HepG2 (cell line): ENCODE data around the gene ZNF561. TPM values are rescaled to one million over a fixed set of nuclear protein-coding genes. Genes with fewer than 3 reads are reported as not detected.
A peak's percentile ranks its signal among the peaks of the same experiment; 100 is the strongest.

Source experiments
- ELF1 ChIP-seq: sonication (generic); formaldehyde crosslinking; IDR thresholded peaks from 2 replicates; pipeline ENCODE4 v1.4.0; 2020; ENCODE audit warnings: missing genetic modification reagents
- HNF4G ChIP-seq, 2 experiments: sonication (generic) in 1 of 2; formaldehyde crosslinking in 1 of 2; IDR thresholded peaks; 2 replicates each; pipeline versions ENCODE4 v1.4.0 to v1.6.1; 2011 to 2020; ENCODE audit warnings: borderline replicate concordance in 2 of 2, low read depth in 2 of 2, mild to moderate bottlenecking in 2 of 2, low read length in 1 of 2, missing genetic modification reagents in 1 of 2, moderate library complexity in 1 of 2
- KAT8 ChIP-seq: IDR thresholded peaks from 2 replicates; pipeline ENCODE4 v1.6.1; 2016; ENCODE audit warnings: missing genetic modification reagents, missing compliant biosample characterization
- KDM5A ChIP-seq: fragments of 200-600 bp; sonication (generic); IDR thresholded peaks from 2 replicates; pipeline ENCODE4 v1.7.0; 2018; ENCODE audit warnings: antibody characterized with exemption, mild to moderate bottlenecking, low read length, borderline replicate concordance
- MAFK ChIP-seq, 2 experiments: IDR thresholded peaks in 1 of 2; conservative IDR thresholded peaks in 1 of 2; 2 replicates each; pipeline ENCODE4 v1.6.1; 2011; ENCODE audit warnings: improper control_type of control experiment in 2 of 2, low read length in 2 of 2
- MXI1 ChIP-seq: IDR thresholded peaks from 3 replicates; pipeline ENCODE4 v1.6.1; 2012; ENCODE audit warnings: low read depth, low read length, inconsistent platforms, borderline replicate concordance
- REPIN1 ChIP-seq: sonication (generic); formaldehyde crosslinking; IDR thresholded peaks from 2 replicates; pipeline ENCODE4 v1.8.0; 2022; ENCODE audit warnings: missing genetic modification reagents, low read depth, mild to moderate bottlenecking, borderline replicate concordance
- SYNCRIP ChIP-seq: fragments of 200-400 bp; formaldehyde crosslinking; IDR thresholded peaks from 2 replicates; pipeline ENCODE4 v1.6.1; 2018; ENCODE audit warnings: mild to moderate bottlenecking, low read depth, low read length; ENCODE audit not compliant: insufficient read depth
- TAF15 ChIP-seq: fragments of 200-400 bp; formaldehyde crosslinking; IDR thresholded peaks from one replicate; pipeline ENCODE4 v1.6.1; 2018; ENCODE audit warnings: mild to moderate bottlenecking, low read depth, low read length; ENCODE audit not compliant: poor library complexity, severe bottlenecking
- TBP ChIP-seq: sonication (generic); formaldehyde crosslinking; IDR thresholded peaks from 2 replicates; pipeline ENCODE4 v1.5.0; 2020; ENCODE audit warnings: missing genetic modification reagents
- ZNF101 ChIP-seq: sonication (generic); formaldehyde crosslinking; IDR thresholded peaks from 2 replicates; pipeline ENCODE4 v1.4.0; 2020; ENCODE audit warnings: mild to moderate bottlenecking, low read depth, missing genetic modification reagents, borderline replicate concordance
- ZNF446 ChIP-seq: sonication (generic); formaldehyde crosslinking; IDR thresholded peaks from 2 replicates; pipeline ENCODE4 v1.5.0; 2020; ENCODE audit warnings: mild to moderate bottlenecking, missing genetic modification reagents
- ZNF556 ChIP-seq: sonication (generic); formaldehyde crosslinking; IDR thresholded peaks from 2 replicates; pipeline ENCODE4 v1.4.0; 2020; ENCODE audit warnings: mild to moderate bottlenecking, missing genetic modification reagents, borderline replicate concordance
- ZNF558 ChIP-seq: sonication (generic); formaldehyde crosslinking; IDR thresholded peaks from 2 replicates; pipeline ENCODE4 v1.9.0; 2022; ENCODE audit warnings: mild to moderate bottlenecking, missing genetic modification reagents, borderline replicate concordance
- ZSCAN29 ChIP-seq: sonication (generic); formaldehyde crosslinking; conservative IDR thresholded peaks from 2 replicates; pipeline ENCODE4 v1.4.0; 2020; ENCODE audit warnings: mild to moderate bottlenecking, missing genetic modification reagents
- polyA plus RNA-seq, 8 experiments: library from polyadenylated mRNA; depleted of rRNA in 3 of 8; stranded (reverse) in 7 of 8; unstranded in 1 of 8; fragments of >200 nt; fragmentation: Illumina TruSeq in 4 of 8; extraction: Trizol in 4 of 8; gene quantifications; 2 replicates each; pipeline versions ENCODE4 v1.2.1 to v1.2.3, GENCODE V29; 2011 to 2016; ENCODE audit warnings: low read depth in 4 of 8, missing spikeins in 1 of 8, mixed read lengths in 1 of 8; ENCODE audit not compliant: insufficient read depth in 1 of 8
- total RNA-seq, 5 experiments: library from RNA; depleted of rRNA; stranded (reverse); fragments of >200 nt; fragmentation: Illumina TruSeq; extraction: Trizol; gene quantifications; 2 replicates each; pipeline ENCODE4 v1.2.3, GENCODE V29; 2016; ENCODE audit warnings: low read depth in 1 of 5
- TF ChIP-seq, protein P1 (sequence below): IDR thresholded peaks from 2 replicates; pipeline ENCODE4 v1.6.1; 2016; ENCODE audit warnings: mild to moderate bottlenecking
- TF ChIP-seq, protein P2 (sequence below): IDR thresholded peaks from 2 replicates; pipeline ENCODE4 v1.6.1; 2016; ENCODE audit warnings: missing genetic modification reagents, missing compliant biosample characterization
- TF ChIP-seq, protein P3 (sequence below): sonication (generic); formaldehyde crosslinking; IDR thresholded peaks from 2 replicates; pipeline ENCODE4 v1.4.0; 2020; ENCODE audit warnings: low read depth, missing genetic modification reagents
- TF ChIP-seq, protein P4 (sequence below): sonication (generic); formaldehyde crosslinking; IDR thresholded peaks from 2 replicates; pipeline ENCODE4 v1.5.0; 2020; ENCODE audit warnings: missing genetic modification reagents
- TF ChIP-seq, protein P5 (sequence below): sonication (generic); formaldehyde crosslinking; IDR thresholded peaks from 2 replicates; pipeline ENCODE4 v1.5.0; 2020; ENCODE audit warnings: missing genetic modification reagents

The ZNF561 gene
- total and polyA plus RNA-seq, 2 of the 13 experiments (the other 11 are each of a cell fraction or from before 2014, with no cell fraction given), result 19.8 to 35.1 TPM

DNA sequence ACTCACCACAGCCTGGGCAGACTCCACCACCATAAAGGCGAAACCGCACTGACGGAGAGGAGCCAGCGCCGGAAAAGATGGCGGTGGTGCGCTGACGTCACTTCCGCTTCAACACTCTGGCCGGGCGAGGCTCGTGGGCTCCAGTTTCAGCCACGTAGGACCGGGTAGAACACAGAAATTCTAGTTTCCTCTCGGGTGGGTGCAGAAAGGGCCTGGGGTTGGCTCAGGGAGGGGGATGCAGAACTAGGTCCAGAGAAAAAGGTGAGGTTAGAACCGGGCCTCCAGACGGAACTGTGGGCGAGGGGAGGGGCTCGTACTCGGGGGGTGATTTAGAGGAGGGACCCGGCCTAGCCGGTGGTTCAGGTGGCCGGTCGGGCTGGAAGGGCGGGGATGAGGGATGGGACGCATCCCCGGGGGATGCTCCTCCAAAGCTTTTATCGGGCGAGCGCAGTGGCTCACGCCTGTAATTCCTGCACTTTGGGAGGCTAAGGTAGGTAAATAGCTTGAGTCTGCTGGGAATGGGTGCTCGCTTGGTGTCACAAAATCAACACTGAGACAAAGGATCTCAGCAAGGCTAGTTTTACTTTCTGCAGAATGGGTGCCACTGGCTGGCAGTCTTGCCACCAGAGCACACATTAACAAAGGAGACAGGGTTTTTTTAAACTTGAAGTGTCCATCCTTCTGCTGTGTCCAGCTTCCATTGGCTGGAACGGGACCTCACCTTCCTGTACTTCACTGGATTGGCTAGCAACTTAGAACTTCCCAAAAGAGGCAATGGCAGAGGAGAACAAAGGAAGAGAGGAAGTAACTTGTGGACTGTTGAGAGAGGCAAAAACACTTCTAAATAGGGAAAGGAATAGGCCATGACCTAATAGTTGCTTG, at the start of gene ZNF561 (continued):
- TF ChIP-seq MAFK (conservative IDR thresholded peaks at IDR 0.05 in 1 of 2, IDR thresholded peaks at IDR 0.05 in 1 of 2; ENCODE audit: low read length in 2 of 2), result no peak
- TF ChIP-seq MXI1, result peak; percentile 34; the same call in 1 of the 3 replicates
- TF ChIP-seq, protein P1, sequence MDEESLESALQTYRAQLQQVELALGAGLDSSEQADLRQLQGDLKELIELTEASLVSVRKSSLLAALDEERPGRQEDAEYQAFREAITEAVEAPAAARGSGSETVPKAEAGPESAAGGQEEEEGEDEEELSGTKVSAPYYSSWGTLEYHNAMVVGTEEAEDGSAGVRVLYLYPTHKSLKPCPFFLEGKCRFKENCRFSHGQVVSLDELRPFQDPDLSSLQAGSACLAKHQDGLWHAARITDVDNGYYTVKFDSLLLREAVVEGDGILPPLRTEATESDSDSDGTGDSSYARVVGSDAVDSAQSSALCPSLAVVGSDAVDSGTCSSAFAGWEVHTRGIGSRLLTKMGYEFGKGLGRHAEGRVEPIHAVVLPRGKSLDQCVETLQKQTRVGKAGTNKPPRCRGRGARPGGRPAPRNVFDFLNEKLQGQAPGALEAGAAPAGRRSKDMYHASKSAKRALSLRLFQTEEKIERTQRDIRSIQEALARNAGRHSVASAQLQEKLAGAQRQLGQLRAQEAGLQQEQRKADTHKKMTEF, result peak; percentile 63; the same call in 1 of the 2 replicates
- TF ChIP-seq, protein P2, sequence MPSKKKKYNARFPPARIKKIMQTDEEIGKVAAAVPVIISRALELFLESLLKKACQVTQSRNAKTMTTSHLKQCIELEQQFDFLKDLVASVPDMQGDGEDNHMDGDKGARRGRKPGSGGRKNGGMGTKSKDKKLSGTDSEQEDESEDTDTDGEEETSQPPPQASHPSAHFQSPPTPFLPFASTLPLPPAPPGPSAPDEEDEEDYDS (CRISPR knock-in tag), result peak; percentile 67
- peak; percentile 99 for TF ChIP-seq KDM5A
- TF ChIP-seq ZNF558 (CRISPR knock-in tag), result peak; percentile 95
- TF ChIP-seq SYNCRIP, result no peak
- TF ChIP-seq TBP (CRISPR knock-in tag), result no peak
- no peak for TF ChIP-seq TAF15
- no peak for TF ChIP-seq REPIN1 (CRISPR knock-in tag)
- no peak; the same call in 1 of the 2 replicates for TF ChIP-seq ZNF556 (CRISPR knock-in tag)
- TF ChIP-seq KAT8 (CRISPR knock-in tag), result peak; percentile 92
- 0 out of 2 replicates have a peak, but pooled peaks have one; percentile 32 for TF ChIP-seq ELF1 (CRISPR knock-in tag)
- TF ChIP-seq, protein P3, sequence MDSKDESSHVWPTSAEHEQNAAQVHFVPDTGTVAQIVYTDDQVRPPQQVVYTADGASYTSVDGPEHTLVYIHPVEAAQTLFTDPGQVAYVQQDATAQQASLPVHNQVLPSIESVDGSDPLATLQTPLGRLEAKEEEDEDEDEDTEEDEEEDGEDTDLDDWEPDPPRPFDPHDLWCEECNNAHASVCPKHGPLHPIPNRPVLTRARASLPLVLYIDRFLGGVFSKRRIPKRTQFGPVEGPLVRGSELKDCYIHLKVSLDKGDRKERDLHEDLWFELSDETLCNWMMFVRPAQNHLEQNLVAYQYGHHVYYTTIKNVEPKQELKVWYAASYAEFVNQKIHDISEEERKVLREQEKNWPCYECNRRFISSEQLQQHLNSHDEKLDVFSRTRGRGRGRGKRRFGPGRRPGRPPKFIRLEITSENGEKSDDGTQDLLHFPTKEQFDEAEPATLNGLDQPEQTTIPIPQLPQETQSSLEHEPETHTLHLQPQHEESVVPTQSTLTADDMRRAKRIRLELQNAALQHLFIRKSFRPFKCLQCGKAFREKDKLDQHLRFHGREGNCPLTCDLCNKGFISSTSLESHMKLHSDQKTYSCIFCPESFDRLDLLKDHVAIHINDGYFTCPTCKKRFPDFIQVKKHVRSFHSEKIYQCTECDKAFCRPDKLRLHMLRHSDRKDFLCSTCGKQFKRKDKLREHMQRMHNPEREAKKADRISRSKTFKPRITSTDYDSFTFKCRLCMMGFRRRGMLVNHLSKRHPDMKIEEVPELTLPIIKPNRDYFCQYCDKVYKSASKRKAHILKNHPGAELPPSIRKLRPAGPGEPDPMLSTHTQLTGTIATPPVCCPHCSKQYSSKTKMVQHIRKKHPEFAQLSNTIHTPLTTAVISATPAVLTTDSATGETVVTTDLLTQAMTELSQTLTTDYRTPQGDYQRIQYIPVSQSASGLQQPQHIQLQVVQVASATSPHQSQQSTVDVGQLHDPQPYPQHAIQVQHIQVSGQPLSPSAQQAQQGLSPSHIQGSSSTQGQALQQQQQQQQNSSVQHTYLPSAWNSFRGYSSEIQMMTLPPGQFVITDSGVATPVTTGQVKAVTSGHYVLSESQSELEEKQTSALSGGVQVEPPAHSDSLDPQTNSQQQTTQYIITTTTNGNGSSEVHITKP (CRISPR knock-in tag), result no peak
- TF ChIP-seq ZNF446 (CRISPR knock-in tag), result no peak
- TF ChIP-seq, protein P4, sequence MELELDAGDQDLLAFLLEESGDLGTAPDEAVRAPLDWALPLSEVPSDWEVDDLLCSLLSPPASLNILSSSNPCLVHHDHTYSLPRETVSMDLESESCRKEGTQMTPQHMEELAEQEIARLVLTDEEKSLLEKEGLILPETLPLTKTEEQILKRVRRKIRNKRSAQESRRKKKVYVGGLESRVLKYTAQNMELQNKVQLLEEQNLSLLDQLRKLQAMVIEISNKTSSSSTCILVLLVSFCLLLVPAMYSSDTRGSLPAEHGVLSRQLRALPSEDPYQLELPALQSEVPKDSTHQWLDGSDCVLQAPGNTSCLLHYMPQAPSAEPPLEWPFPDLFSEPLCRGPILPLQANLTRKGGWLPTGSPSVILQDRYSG (CRISPR knock-in tag), result no peak; the same call in 1 of the 2 replicates
- no peak for TF ChIP-seq ZSCAN29 (CRISPR knock-in tag)
- no peak for TF ChIP-seq ZNF101 (CRISPR knock-in tag)
- TF ChIP-seq, protein P5, sequence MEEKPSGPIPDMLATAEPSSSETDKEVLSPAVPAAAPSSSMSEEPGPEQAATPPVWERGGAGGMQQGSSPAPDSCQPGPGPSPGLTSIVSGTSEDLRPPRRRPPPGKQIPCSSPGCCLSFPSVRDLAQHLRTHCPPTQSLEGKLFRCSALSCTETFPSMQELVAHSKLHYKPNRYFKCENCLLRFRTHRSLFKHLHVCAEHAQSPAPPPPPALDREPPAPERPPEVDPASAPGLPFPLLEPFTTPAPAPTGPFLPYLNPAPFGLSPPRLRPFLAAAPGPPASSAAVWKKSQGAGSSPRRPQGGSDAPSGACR, result no peak
- TF ChIP-seq HNF4G (IDR thresholded peaks at IDR 0.05; ENCODE audit: borderline replicate concordance, low read depth, low read length), result peak; percentile 14; the same call in 1 of the 2 replicates
- no peak for TF ChIP-seq HNF4G (CRISPR knock-in tag; IDR thresholded peaks at IDR 0.05; ENCODE audit: borderline replicate concordance, low read depth)
